ENCODE data around the gene RPTOR. TPM values are rescaled to one million over a fixed set of nuclear protein-coding genes. Genes with fewer than 3 reads are reported as not detected.

Gene RPTOR
- total RNA-seq, 2 experiments from 2014 or later: 45.3 to 49.1 TPM

- ATAC-seq: peak; percentile 30
- peak overlapping the region; percentile 86 for H3K27ac Mint-ChIP-seq
- H3K4me1 Mint-ChIP-seq (ENCODE audit: low read depth): peaks cover 31% of the 10 kb centered on the region
- H3K27me3 Mint-ChIP-seq: no peaks in the 10 kb centered on the region
- H3K9me3 Mint-ChIP-seq: peaks cover 10% of the 10 kb centered on the region
- H3K36me3 Mint-ChIP-seq (ENCODE audit: low read depth): peaks cover 34% of the 10 kb centered on the region
- no peak for DNase-seq
- intact Hi-C loops (cut with micrococcal nuclease): no loop called here
- ChIA-PET CTCF (interaction anchor here (1.1 kb wide), 1 partner anchor 12 kb away, joined by 3 read pairs; no protein-coding TSS in a partner anchor), POLR2A (interaction anchor here (0.7 to 1.2 kb wide), 4 partner anchors 9 to 39 kb away, joined by 3 to 4 read pairs (median 4); no protein-coding TSS in a partner anchor)
- no peak for TF ChIP-seq CTCF (IDR thresholded peaks at IDR 0.05)
- no peak overlapping the region for H3K4me3 Mint-ChIP-seq
Observed at GRCh38 chr17:80811181-80812105, 266.8 kb downstream of the RPTOR start.

- Mint-ChIP-seq H3K27me3 (no peaks in the 10 kb centered on the region), H3K4me3 (no peak overlapping the region), H3K27ac (peak overlapping the region; percentile 86), H3K9me3 (peaks cover 5% of the 10 kb centered on the region), H3K36me3 (ENCODE audit: low read depth) (peaks cover 29% of the 10 kb centered on the region), H3K4me1 (ENCODE audit: low read depth) (peaks cover 31% of the 10 kb centered on the region)
- POLR2A ChIA-PET: no interaction called here
- DNase-seq (no peak), ATAC-seq (no peak)
- CTCF ChIA-PET: interaction anchor here (0.7 to 1.3 kb wide), 3 partner anchors 9 to 22 kb away, joined by 3 read pairs; no protein-coding TSS in a partner anchor
- no peak for TF ChIP-seq CTCF (IDR thresholded peaks at IDR 0.05)
- intact Hi-C loops (cut with micrococcal nuclease): no loop called here
Observed at GRCh38 chr17:80812362-80813088, 267.9 kb downstream of the RPTOR start.

GRCh38 chr17:80813318-80813717 lies 268.7 kb downstream of the RPTOR start:
- Mint-ChIP-seq H3K27ac (no peak overlapping the region), H3K4me3 (no peak overlapping the region), H3K9me3 (peaks cover 4% of the 10 kb centered on the region), H3K27me3 (no peaks in the 10 kb centered on the region), H3K4me1 (ENCODE audit: low read depth) (peaks cover 34% of the 10 kb centered on the region), H3K36me3 (ENCODE audit: low read depth) (peaks cover 28% of the 10 kb centered on the region)
- intact Hi-C loops (cut with micrococcal nuclease): no loop called here
- DNase-seq (no peak), ATAC-seq (no peak)
- TF ChIP-seq CTCF (IDR thresholded peaks at IDR 0.05): no peak
- POLR2A ChIA-PET: interaction anchor here (0.6 kb wide), 1 partner anchor 14 kb away, joined by 3 read pairs; no protein-coding TSS in a partner anchor
- CTCF ChIA-PET: interaction anchor here (1.3 to 1.5 kb wide), 2 partner anchors 22 to 110 kb away, joined by 3 read pairs; no protein-coding TSS in a partner anchor

GRCh38 chr17:80814491-80814890 lies 269.9 kb downstream of the RPTOR start:
- DNase-seq: no peak
- intact Hi-C loops (cut with micrococcal nuclease): no loop called here
- H3K4me3 Mint-ChIP-seq: no peak overlapping the region
- peaks cover 21% of the 10 kb centered on the region for H3K36me3 Mint-ChIP-seq (ENCODE audit: low read depth)
- peak overlapping the region; percentile 34 for H3K27ac Mint-ChIP-seq
- CTCF ChIA-PET: interaction anchor here (1.5 kb wide), 1 partner anchor 111 kb away, joined by 3 read pairs; no protein-coding TSS in a partner anchor
- peaks cover 43% of the 10 kb centered on the region for H3K4me1 Mint-ChIP-seq (ENCODE audit: low read depth)
- H3K9me3 Mint-ChIP-seq: no peaks in the 10 kb centered on the region
- no peak for TF ChIP-seq CTCF (IDR thresholded peaks at IDR 0.05)
- ATAC-seq: no peak
- no peaks in the 10 kb centered on the region for H3K27me3 Mint-ChIP-seq
- POLR2A ChIA-PET: no interaction called here

All from activated CD8-positive, alpha-beta T cell treated with anti-CD3 and anti-CD28 coated beads for 36 hours (primary cell).